Right lobe of liver (tissue), 4 donors: ENCODE results near the gene GRB7.

Experiments used
- CTCF ChIP-seq, 4 donors: fragments of 200-600 bp in 3 of 4; fragments of 450-650 bp in 1 of 4; IDR thresholded peaks; one replicate each; pipeline versions ENCODE4 v1.5.1 to v1.8.0; 2016 to 2022; ENCODE audit warnings: antibody characterized with exemption in 4 of 4, mild to moderate bottlenecking in 2 of 4
- POLR2A ChIP-seq: fragments of 450-650 bp; IDR thresholded peaks from one replicate; pipeline ENCODE4 v1.6.1; 2017; ENCODE audit warnings: antibody characterized with exemption, mild to moderate bottlenecking
- donor health status: DM: no; HTN: no; CAD: no.
- donor health status: DM: no; HTN: no; CAD: no.
- donor health status: DM: no; HTN: yes; CAD: no.

- TF ChIP-seq CTCF (IDR thresholded peaks at IDR 0.05) (no peak), POLR2A (no peak)
Measured at GRCh38 chr17:39745335-39746144, 7.8 kb downstream of the GRB7 start.
